Measurements from ENCODE around the gene MKI67.

Gene MKI67

DNA sequence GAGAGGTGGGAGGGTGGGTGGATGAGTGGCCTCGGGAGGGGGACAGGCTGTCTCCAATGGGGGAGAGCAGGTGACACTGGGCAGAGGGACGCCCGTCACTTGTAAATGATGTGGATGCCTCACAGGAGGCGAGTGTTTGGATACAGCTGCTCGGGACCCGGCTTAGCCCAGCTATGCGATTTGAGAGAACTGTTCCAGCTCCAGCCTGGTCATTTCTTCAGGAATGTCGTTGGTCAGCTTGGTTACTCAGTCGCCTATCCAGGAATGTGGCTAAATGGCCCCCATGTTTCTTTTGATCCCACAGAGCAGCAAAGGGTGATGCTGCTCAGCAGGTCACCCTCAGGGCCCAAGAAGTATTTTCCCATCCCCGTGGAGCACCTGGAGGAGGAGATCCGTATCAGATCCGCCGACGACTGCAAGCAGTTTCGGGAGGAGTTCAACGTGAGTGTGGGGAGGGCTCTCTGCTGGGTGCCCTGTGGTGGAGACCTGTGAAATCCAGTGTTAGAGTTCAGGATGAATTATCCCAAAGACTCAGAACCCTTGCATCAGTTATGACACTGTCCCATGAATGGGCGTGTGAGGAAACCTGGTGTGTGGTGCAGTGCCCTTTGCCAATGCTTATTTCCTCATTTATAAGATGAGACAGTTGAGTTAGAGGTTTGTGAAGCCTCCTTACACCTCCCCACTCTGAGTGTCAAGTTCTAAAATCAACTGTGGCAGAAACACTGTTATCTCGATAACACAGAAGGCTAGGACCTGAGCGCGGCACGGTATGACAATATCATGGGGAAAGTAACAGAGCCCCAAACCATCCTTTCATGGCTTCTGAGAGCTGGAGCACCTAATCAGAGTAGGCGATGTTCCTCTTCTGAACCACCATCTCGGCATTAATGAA lies 76.8 kb downstream of the MKI67 start:
- DNase-seq = no peak

DNA sequence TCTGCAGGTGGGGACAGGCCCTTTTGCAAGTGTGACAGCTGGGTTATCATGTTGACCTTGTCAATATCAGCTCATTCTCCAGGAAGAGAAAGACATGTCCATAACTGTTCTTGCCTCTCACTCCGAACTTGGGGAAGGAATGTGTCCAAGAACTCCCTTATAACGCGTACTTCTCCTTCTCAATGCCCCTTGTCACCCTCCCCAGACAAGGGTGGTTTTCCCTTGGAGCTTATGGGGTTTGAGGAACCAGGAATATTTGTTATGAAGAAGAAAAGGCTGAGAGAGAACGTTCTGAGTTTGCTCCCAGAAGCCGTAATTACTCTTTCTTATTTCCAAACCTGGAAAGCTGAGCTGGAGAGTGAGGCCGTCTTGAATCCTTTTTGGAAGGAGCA lies 77.4 kb downstream of the MKI67 start:
- no peak for DNase-seq

DNA sequence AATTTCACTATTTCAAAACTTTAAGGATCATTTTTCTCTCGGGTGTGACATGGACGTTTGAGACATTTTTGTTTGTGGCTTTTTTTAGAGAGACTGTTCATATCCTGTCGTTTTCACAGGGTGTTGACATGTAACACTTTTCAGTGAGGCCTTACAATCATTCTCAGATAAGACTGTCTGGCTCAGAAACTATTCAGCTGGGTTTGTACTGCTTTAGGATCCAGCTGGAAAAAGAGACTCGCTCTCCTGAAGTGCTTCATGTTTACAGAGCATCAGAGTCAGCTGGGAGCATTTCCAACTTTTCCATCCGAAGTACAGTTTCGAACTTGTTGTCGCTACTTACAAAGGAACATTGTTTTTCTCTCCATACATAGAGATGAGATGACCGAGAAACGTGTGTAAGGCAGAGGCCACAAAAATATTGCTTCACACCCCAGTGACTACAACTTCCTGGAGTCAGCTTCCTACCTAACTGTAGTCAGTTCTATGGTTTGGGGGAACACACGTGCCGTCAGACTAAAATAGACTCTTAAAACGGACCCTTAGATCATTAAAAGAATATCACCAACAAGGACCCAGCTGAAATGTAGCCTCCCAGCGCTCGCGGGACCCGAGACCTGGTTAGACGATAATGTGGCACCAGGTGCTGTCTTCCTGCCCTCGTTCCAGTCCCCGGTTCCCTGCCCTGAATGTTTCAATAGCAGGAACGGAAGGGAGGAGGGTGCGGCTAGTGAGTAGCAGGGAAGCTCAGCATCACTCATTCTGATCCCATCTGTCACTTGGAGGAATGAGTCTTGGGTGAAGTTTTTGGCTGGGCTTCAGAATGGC lies 78.0 kb downstream of the MKI67 start:
- DNase-seq = peak; percentile 40

DNA sequence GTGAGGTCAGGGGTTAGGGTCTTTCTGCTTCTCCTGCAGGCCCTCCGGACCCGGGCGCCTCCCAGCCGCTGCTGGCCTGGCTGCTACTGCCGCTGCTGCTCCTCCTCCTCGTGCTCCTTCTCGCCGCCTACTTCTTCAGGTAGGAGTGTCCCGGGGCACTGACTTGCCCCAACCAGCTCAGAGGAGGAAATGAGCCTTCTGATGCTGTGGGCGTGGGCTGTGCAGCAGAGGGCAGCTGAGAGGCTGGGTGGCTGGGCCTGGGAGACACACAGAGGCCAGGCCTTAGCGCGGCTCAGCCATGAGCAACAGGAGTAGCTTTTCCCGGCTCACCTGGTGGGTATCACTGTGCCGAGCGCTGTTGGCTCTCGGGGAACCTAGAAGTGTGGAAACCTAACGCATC lies 78.9 kb downstream of the MKI67 start:
- DNase-seq = peak; percentile 88

DNA sequence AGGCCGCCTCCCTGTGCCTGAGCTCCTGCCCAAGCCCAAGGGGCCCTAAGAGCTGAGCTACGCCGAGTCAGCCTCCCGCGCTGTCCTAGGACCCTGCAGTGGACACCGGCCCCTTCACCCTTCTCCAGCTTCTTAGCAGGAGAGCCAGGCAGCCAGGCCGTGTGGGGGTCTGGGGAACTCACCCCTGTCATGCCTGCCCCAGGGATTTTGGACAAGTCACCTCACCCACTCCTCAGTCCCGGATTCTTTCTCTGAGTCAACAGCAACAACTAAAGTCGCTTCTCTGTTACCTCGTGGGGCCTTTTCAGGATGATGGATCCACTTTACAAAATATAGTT lies 79.3 kb downstream of the MKI67 start:
- no peak for DNase-seq
